Measurements from ENCODE around the gene PLEKHM3. TPM values are rescaled to one million over a fixed set of nuclear protein-coding genes. Genes with fewer than 3 reads are reported as not detected.

PLEKHM3 gene
- 1.6 to 2.8 TPM (median 2.6 TPM) in 5 replicates for total RNA-seq (2022; extraction: Qiagen RNA extraction; ENCODE audit: low read depth)

GRCh38 chr2:208025037-208025813 is at the start of gene PLEKHM3:
TSS of gene PLEKHM3 (minus strand) at chr2:208025527. CDS start at chr2:208001639, 23,888 bp downstream.

Other genes with a start within 250 kb of the PLEKHM3 start
- not detected in 5 replicates for gene CRYGD, start 99.0 kb upstream of the PLEKHM3 start, total RNA-seq (2022; extraction: Qiagen RNA extraction; ENCODE audit: low read depth)
- not detected in 5 replicates for gene CRYGC, start 104.3 kb upstream of the PLEKHM3 start, total RNA-seq (2022; extraction: Qiagen RNA extraction; ENCODE audit: low read depth)
- gene CRYGB, start 120.6 kb upstream of the PLEKHM3 start, total RNA-seq (2022; extraction: Qiagen RNA extraction; ENCODE audit: low read depth) = not detected in 5 replicates
- not detected in 5 replicates for gene CRYGA, start 138.1 kb upstream of the PLEKHM3 start, total RNA-seq (2022; extraction: Qiagen RNA extraction; ENCODE audit: low read depth)
- not detected in 5 replicates for gene C2orf80, start 164.5 kb upstream of the PLEKHM3 start, total RNA-seq (2022; extraction: Qiagen RNA extraction; ENCODE audit: low read depth)
- 77.0 to 94.7 TPM (median 92.1 TPM) in 5 replicates for gene IDH1, start 229.5 kb upstream of the PLEKHM3 start, total RNA-seq (2022; extraction: Qiagen RNA extraction; ENCODE audit: low read depth)
- gene PIKFYVE, start 240.7 kb upstream of the PLEKHM3 start, total RNA-seq (2022; extraction: Qiagen RNA extraction; ENCODE audit: low read depth) = 3.6 to 8.5 TPM (median 6.5 TPM) in 5 replicates

Data from A549 treated with GW870086 at 1 μM for 4 hours (cell line).